ENCODE results near the gene HYAL2. TPM values are rescaled to one million over a fixed set of nuclear protein-coding genes. Genes with fewer than 3 reads are reported as not detected.

The HYAL2 gene
- total RNA-seq (10 to 100 TPM; 29.0 to 81.6 (median 41.2) TPM), polyA plus RNA-seq (10 to 100 TPM; 10.9 to 56.3 TPM)
- long read RNA-seq, donor 1, full-length matches to known transcripts = 302 of 318 reads
- long read RNA-seq, donor 1, partial matches to known transcripts = 2 of 318 reads
- long read RNA-seq, donor 1, other reads (novel, unspliced or antisense) = 14 of 318 reads
- long read RNA-seq, donor 2, full-length matches to known transcripts = 32 of 32 reads
- long read RNA-seq, donor 2, partial matches to known transcripts = 0 of 32 reads
- long read RNA-seq, donor 2, other reads (novel, unspliced or antisense) = 0 of 32 reads
- long read RNA-seq, donor 3, full-length matches to known transcripts = 127 of 139 reads
- long read RNA-seq, donor 3, partial matches to known transcripts = 1 of 139 reads
- long read RNA-seq, donor 3, other reads (novel, unspliced or antisense) = 11 of 139 reads

- Histone ChIP-seq H3K4me1 (ENCODE audit: insufficient read depth) (peaks cover 26% of the 10 kb centered on the region), H3K27me3 (no peaks in the 10 kb centered on the region), H3K36me3 (no peaks in the 10 kb centered on the region), H3K9me3 (no peaks in the 10 kb centered on the region), H3K4me3 (peak within 1 kb of the TSS; percentile 65), H3K27ac (peak within 1 kb of the TSS; percentile 71 to 95)
- no peak for TF ChIP-seq CTCF (IDR thresholded peaks at IDR 0.05)
- TF ChIP-seq POLR2A (IDR thresholded peaks at IDR 0.05) = no peak
- TF ChIP-seq EP300 (IDR thresholded peaks at IDR 0.05) = no peak
- intact Hi-C loops (cut with DNase I) = loop anchor here in 1 of 4 donors (10.0 kb wide), 1 partner anchor 58 kb away; the partner anchor contains the start of gene SEMA3B
- 6 to 13% (median 8%) methylated on average over 26 to 31 of the region's 31 CpGs for WGBS, 3 donors
- DNase-seq = peak; percentile 84 to 92 (median 89)
These were observed at the start of gene HYAL2 for GRCh38 chr3:50322386-50323091. Gene HYAL2 (minus strand): TSS chr3:50322745. CDS start chr3:50320489, 2,256 bp downstream.

- no peaks in the 10 kb centered on the region for H3K27me3 ChIP-seq
- H3K36me3 ChIP-seq = no peaks in the 10 kb centered on the region
- no peak overlapping the region for H3K27ac ChIP-seq
- no peaks in the 10 kb centered on the region for H3K4me1 ChIP-seq (ENCODE audit: insufficient read depth)
- no peaks in the 10 kb centered on the region for H3K9me3 ChIP-seq
- WGBS, 3 donors = 84 to 90% (median 85%) methylated on average over 3 of the region's 3 CpGs
- no peak for TF ChIP-seq POLR2A (IDR thresholded peaks at IDR 0.05)
- no peak for TF ChIP-seq EP300 (IDR thresholded peaks at IDR 0.05)
- TF ChIP-seq CTCF (IDR thresholded peaks at IDR 0.05) = no peak
- intact Hi-C loops (cut with DNase I) = loop anchor here in 2 of 4 donors (10.0 kb wide), 2 partner anchors 164 to 174 kb away; no protein-coding TSS in a partner anchor
- no peak overlapping the region for H3K4me3 ChIP-seq
- no peak for DNase-seq
These were observed 48.7 kb upstream of the HYAL2 start for GRCh38 chr3:50371133-50371685.

- no peak overlapping the region for H3K27ac ChIP-seq
- no peaks in the 10 kb centered on the region for H3K27me3 ChIP-seq
- TF ChIP-seq CTCF (IDR thresholded peaks at IDR 0.05) (no peak), EP300 (IDR thresholded peaks at IDR 0.05) (no peak), POLR2A (IDR thresholded peaks at IDR 0.05) (no peak)
- WGBS, 3 donors = 29 to 32% (median 30%) methylated on average over 14 of the region's 14 CpGs
- H3K36me3 ChIP-seq = no peaks in the 10 kb centered on the region
- no peaks in the 10 kb centered on the region for H3K9me3 ChIP-seq
- peaks cover 2% of the 10 kb centered on the region for H3K4me1 ChIP-seq (ENCODE audit: insufficient read depth)
- DNase-seq = no peak
- no peak overlapping the region for H3K4me3 ChIP-seq
- intact Hi-C loops (cut with DNase I) = loop anchor here in 2 of 4 donors (10.0 kb wide), 2 partner anchors 164 to 174 kb away; no protein-coding TSS in a partner anchor
These were observed 48.0 kb upstream of the HYAL2 start for GRCh38 chr3:50370594-50370993.

GRCh38 chr3:50369012-50369670, 46.6 kb upstream of the HYAL2 start:
- H3K27ac ChIP-seq = no peak overlapping the region
- no peaks in the 10 kb centered on the region for H3K27me3 ChIP-seq
- peaks cover 8% of the 10 kb centered on the region for H3K4me1 ChIP-seq (ENCODE audit: insufficient read depth)
- no peak for TF ChIP-seq CTCF (IDR thresholded peaks at IDR 0.05)
- TF ChIP-seq POLR2A (IDR thresholded peaks at IDR 0.05) = no peak
- no peak for TF ChIP-seq EP300 (IDR thresholded peaks at IDR 0.05)
- no peak for DNase-seq
- no peaks in the 10 kb centered on the region for H3K36me3 ChIP-seq
- intact Hi-C loops (cut with DNase I) = loop anchor here in 1 of 4 donors (10.0 kb wide), 1 partner anchor 1136 kb away; the partner anchor contains the start of gene DCAF1
- whole genome bisulfite sequencing, 3 donors = 58 to 66% (median 59%) methylated on average over 9 of the region's 9 CpGs
- no peak overlapping the region for H3K4me3 ChIP-seq
- H3K9me3 ChIP-seq = no peaks in the 10 kb centered on the region

Data from ovary (tissue), 10 donors.